Activated T-cell treated with anti-CD3 and anti-CD28 coated beads, Interleukin-2, amount 50 U/mL, for 72 hours (primary cell): ENCODE results near the gene FADS6. TPM values are rescaled to one million over a fixed set of nuclear protein-coding genes. Genes with fewer than 3 reads are reported as not detected.

Experiments
- total RNA-seq, 2 donors: library from RNA; stranded (reverse); gene quantifications; one replicate each; pipeline ENCODE4 v1.2.3, GENCODE V29; 2022

FADS6 gene
- total RNA-seq, 2 donors from 2014 or later: not detected

Other genes starting within 250 kb of the FADS6 start
- gene CD300LF, start 180.7 kb downstream of the FADS6 start, total RNA-seq: not detected
- 10 to 100 TPM; 13.6 to 18.1 TPM for gene RAB37, start 156.4 kb downstream of the FADS6 start, total RNA-seq
- gene NHERF1, start 145.0 kb downstream of the FADS6 start, total RNA-seq: 10 to 100 TPM; 78.8 to 81.2 TPM
- gene NAT9, start 117.3 kb downstream of the FADS6 start, total RNA-seq: 10 to 100 TPM; 49.7 to 58.4 TPM
- under 1 TPM; 0.14 to 0.37 TPM for gene GRIN2C, start 33.7 kb downstream of the FADS6 start, total RNA-seq
- 10 to 100 TPM; 44.3 to 79.7 TPM for gene FDXR, start 20.6 kb downstream of the FADS6 start, total RNA-seq
- gene USH1G, start 29.6 kb upstream of the FADS6 start, total RNA-seq: not detected
- not detected for gene OTOP2, start 30.6 kb upstream of the FADS6 start, total RNA-seq
- not detected for gene OTOP3, start 42.3 kb upstream of the FADS6 start, total RNA-seq
- 1 to 10 TPM; 7.3 to 7.4 TPM for gene HID1, start 79.1 kb upstream of the FADS6 start, total RNA-seq
- under 1 TPM; 0.56 to 0.72 TPM for gene CDR2L, start 94.0 kb upstream of the FADS6 start, total RNA-seq
- gene MRPL58, start 119.0 kb upstream of the FADS6 start, total RNA-seq: 10 to 100 TPM; 39.1 to 50.6 TPM
- gene ATP5PD, start 153.3 kb upstream of the FADS6 start, total RNA-seq: 100 to 1,000 TPM; 125 to 147 TPM
- gene KCTD2, start 153.6 kb upstream of the FADS6 start, total RNA-seq: 10 to 100 TPM; 21.4 to 24.1 TPM
- gene SLC16A5, start 194.3 kb upstream of the FADS6 start, total RNA-seq: 1 to 10 TPM; 7.5 to 9.8 TPM
- gene ARMC7, start 216.3 kb upstream of the FADS6 start, total RNA-seq: 10 to 100 TPM; 10.6 to 12.9 TPM
- gene NT5C, start 238.1 kb upstream of the FADS6 start, total RNA-seq: 10 to 100 TPM; 56.5 to 65.9 TPM